ENCODE data around the gene POTEI. TPM values are rescaled to one million over a fixed set of nuclear protein-coding genes. Genes with fewer than 3 reads are reported as not detected.
"Not testable (repeated sequence)": the region's sequence is repeated elsewhere in the genome, so short reads cannot be mapped to it uniquely, and the experiment has no call there.

Gene POTEI
- polyA plus RNA-seq, 3 donors = not detected

DNA sequence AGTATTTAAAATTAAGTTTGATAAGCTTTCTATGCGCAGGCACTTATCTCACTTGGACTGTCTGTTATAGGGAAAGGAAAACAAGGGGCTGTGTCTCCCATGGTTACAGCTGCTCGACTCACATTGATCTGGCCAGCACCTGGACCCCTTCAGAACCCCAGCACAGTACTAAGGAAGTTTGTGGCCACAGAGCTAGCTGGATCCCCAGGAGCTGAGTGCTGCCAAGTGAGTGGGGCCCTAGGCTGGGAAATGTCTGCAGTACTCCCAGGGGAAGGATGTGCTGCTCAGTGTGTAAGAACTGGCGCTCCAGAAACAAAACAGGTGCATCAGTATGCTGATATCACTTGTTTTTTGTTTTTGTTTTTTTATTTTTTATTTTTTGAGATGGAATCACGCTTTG lies 21.1 kb upstream of the POTEI start:
- DNase-seq; H3K27me3 Mint-ChIP-seq (ENCODE audit: low read depth in 3 of 3); H3K9ac ChIP-seq (ENCODE audit: insufficient read depth, low read length, poor library complexity, severe bottlenecking); H2AFZ ChIP-seq (ENCODE audit: insufficient read depth, low read depth, low read length, poor library complexity, severe bottlenecking); H3K4me1 ChIP-seq (ENCODE audit: control insufficient read depth in 1 of 2, insufficient read depth in 2 of 2, low read length in 2 of 2); H3K4me3 Mint-ChIP-seq; H3K4me2 ChIP-seq (replicated peaks; ENCODE audit: extremely low read depth, low read length, poor library complexity, severe bottlenecking); H3K9me3 ChIP-seq (replicated peaks in 1 of 2; ENCODE audit: control insufficient read depth in 1 of 2, insufficient read depth in 1 of 2, low read length in 2 of 2); H3K79me2 ChIP-seq (ENCODE audit: insufficient read depth, low read length); H3K9me3 Mint-ChIP-seq; intact Hi-C loops (cut with micrococcal nuclease); H4K20me1 ChIP-seq (ENCODE audit: insufficient read depth, low read length); H3K27ac Mint-ChIP-seq; H3K36me3 ChIP-seq (replicated peaks in 1 of 2; ENCODE audit: control insufficient read depth in 1 of 2, insufficient read depth in 2 of 2, low read length in 2 of 2); H3K4me3 ChIP-seq (replicated peaks in 1 of 3; ENCODE audit: low read depth in 2 of 3, low read length in 3 of 3); H3K27ac ChIP-seq (ENCODE audit: low read depth in 1 of 2, low read length in 2 of 2); H3K27me3 ChIP-seq (ENCODE audit: control insufficient read depth in 2 of 2, insufficient read depth in 2 of 2, low read length in 2 of 2); H3K36me3 Mint-ChIP-seq; H3K4me1 Mint-ChIP-seq: not testable (repeated sequence)
- WGBS (ENCODE audit: insufficient coverage) = no CpG with 5 or more reads among the region's 4 CpGs

DNA sequence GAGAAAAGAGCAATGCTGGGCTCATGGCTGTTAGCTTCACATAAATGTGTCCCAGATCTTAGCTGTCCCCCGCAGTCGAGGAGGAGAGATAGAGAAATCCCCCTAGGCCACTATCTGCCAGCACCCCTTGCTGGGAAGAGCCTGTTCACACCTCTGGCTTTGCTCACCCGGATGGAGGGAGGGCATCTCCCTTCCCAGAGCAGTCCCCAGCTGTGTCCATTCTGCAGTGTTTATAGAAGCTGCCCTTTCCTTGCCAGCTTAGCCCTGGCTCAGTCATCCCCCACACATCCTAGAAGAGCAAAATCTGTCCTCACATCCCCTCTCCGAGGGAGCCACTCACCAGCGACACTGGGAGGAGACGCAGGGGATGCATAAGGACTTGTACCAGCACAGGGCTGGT lies 20.4 kb upstream of the POTEI start:
- H3K4me2 ChIP-seq (replicated peaks; ENCODE audit: extremely low read depth, low read length, poor library complexity, severe bottlenecking); H3K4me3 ChIP-seq (replicated peaks in 1 of 3; ENCODE audit: low read depth in 2 of 3, low read length in 3 of 3); H2AFZ ChIP-seq (ENCODE audit: insufficient read depth, low read depth, low read length, poor library complexity, severe bottlenecking); DNase-seq; H3K9me3 Mint-ChIP-seq; H3K4me3 Mint-ChIP-seq; H3K9me3 ChIP-seq (replicated peaks in 1 of 2; ENCODE audit: control insufficient read depth in 1 of 2, insufficient read depth in 1 of 2, low read length in 2 of 2); H3K9ac ChIP-seq (ENCODE audit: insufficient read depth, low read length, poor library complexity, severe bottlenecking); H3K27ac ChIP-seq (ENCODE audit: low read depth in 1 of 2, low read length in 2 of 2); H3K4me1 Mint-ChIP-seq; H3K36me3 ChIP-seq (replicated peaks in 1 of 2; ENCODE audit: control insufficient read depth in 1 of 2, insufficient read depth in 2 of 2, low read length in 2 of 2); H3K27me3 Mint-ChIP-seq (ENCODE audit: low read depth in 3 of 3); intact Hi-C loops (cut with micrococcal nuclease); H3K4me1 ChIP-seq (ENCODE audit: control insufficient read depth in 1 of 2, insufficient read depth in 2 of 2, low read length in 2 of 2); H4K20me1 ChIP-seq (ENCODE audit: insufficient read depth, low read length); H3K27me3 ChIP-seq (ENCODE audit: control insufficient read depth in 2 of 2, insufficient read depth in 2 of 2, low read length in 2 of 2); H3K36me3 Mint-ChIP-seq; H3K27ac Mint-ChIP-seq; H3K79me2 ChIP-seq (ENCODE audit: insufficient read depth, low read length): not testable (repeated sequence)
- no CpG with 5 or more reads among the region's 6 CpGs for WGBS (ENCODE audit: insufficient coverage)

DNA sequence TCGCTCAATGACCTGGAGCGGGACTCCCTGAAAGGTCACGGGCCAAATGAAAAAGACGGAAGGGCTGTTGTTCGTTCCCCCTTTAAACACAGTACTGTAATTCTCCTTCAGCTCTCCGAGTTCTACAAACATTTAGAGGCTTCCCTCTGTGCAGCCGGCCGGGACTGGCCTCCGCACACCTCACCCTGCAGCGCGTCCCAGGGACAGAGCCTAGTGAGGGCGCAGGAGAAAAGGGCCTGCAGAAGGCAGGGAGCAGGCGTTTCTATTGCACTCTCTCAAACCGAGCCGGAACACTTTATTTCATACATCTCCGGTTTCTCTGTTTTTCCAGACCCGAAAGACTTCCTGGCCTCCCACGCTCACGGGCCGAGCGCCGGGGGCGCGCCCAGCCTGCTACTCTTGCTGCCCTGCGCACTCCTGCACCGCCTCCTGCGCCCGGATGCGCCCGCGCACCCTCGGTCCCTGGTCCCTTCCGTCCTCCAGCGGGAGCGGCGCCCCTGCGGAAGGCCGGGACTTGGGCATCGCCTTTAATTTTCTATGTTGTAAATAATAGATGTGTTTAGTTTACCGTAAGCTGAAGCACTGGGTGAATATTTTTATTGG lies 18.3 kb upstream of the POTEI start:
- H3K4me2 ChIP-seq (replicated peaks; ENCODE audit: extremely low read depth, low read length, poor library complexity, severe bottlenecking); H3K36me3 ChIP-seq (replicated peaks in 1 of 2; ENCODE audit: control insufficient read depth in 1 of 2, insufficient read depth in 2 of 2, low read length in 2 of 2); H3K79me2 ChIP-seq (ENCODE audit: insufficient read depth, low read length); DNase-seq; H3K9me3 Mint-ChIP-seq; H3K4me3 Mint-ChIP-seq; H3K4me1 Mint-ChIP-seq; H3K27ac ChIP-seq (ENCODE audit: low read depth in 1 of 2, low read length in 2 of 2); H2AFZ ChIP-seq (ENCODE audit: insufficient read depth, low read depth, low read length, poor library complexity, severe bottlenecking); H3K9ac ChIP-seq (ENCODE audit: insufficient read depth, low read length, poor library complexity, severe bottlenecking); H3K4me3 ChIP-seq (replicated peaks in 1 of 3; ENCODE audit: low read depth in 2 of 3, low read length in 3 of 3); H3K9me3 ChIP-seq (replicated peaks in 1 of 2; ENCODE audit: control insufficient read depth in 1 of 2, insufficient read depth in 1 of 2, low read length in 2 of 2); H3K27me3 Mint-ChIP-seq (ENCODE audit: low read depth in 3 of 3); H4K20me1 ChIP-seq (ENCODE audit: insufficient read depth, low read length); H3K27me3 ChIP-seq (ENCODE audit: control insufficient read depth in 2 of 2, insufficient read depth in 2 of 2, low read length in 2 of 2); intact Hi-C loops (cut with micrococcal nuclease); H3K4me1 ChIP-seq (ENCODE audit: control insufficient read depth in 1 of 2, insufficient read depth in 2 of 2, low read length in 2 of 2); H3K36me3 Mint-ChIP-seq; H3K27ac Mint-ChIP-seq: not testable (repeated sequence)
- WGBS (ENCODE audit: insufficient coverage) = no CpG with 5 or more reads among the region's 40 CpGs

DNA sequence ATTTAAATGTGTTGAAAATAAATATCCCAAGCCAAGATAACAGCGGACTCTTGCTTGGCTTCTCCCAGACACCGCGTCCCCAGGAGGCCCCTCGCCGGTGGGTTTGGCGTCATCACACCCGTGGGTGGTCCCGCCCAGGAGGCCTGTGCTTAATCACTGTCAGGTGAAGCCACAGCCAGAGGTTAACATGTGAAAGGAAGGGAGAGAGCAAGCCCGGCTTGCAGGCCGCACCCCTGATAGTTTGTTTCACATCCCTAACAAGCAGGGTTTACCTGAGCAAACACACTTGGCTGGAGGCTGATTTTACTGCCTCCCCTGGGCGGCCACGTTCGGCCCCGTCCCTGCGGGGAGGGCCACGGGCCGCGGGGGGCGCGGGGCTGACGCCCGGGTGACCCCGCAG lies 13.3 kb upstream of the POTEI start:
- H3K4me1 Mint-ChIP-seq; H3K36me3 ChIP-seq (replicated peaks in 1 of 2; ENCODE audit: control insufficient read depth in 1 of 2, insufficient read depth in 2 of 2, low read length in 2 of 2); H3K4me3 Mint-ChIP-seq; DNase-seq; H3K27me3 Mint-ChIP-seq (ENCODE audit: low read depth in 3 of 3); H3K36me3 Mint-ChIP-seq; H3K4me1 ChIP-seq (ENCODE audit: control insufficient read depth in 1 of 2, insufficient read depth in 2 of 2, low read length in 2 of 2); H3K9me3 ChIP-seq (replicated peaks in 1 of 2; ENCODE audit: control insufficient read depth in 1 of 2, insufficient read depth in 1 of 2, low read length in 2 of 2); intact Hi-C loops (cut with micrococcal nuclease); H3K9ac ChIP-seq (ENCODE audit: insufficient read depth, low read length, poor library complexity, severe bottlenecking); H3K4me3 ChIP-seq (replicated peaks in 1 of 3; ENCODE audit: low read depth in 2 of 3, low read length in 3 of 3); H3K27ac Mint-ChIP-seq; H3K9me3 Mint-ChIP-seq; H3K27me3 ChIP-seq (ENCODE audit: control insufficient read depth in 2 of 2, insufficient read depth in 2 of 2, low read length in 2 of 2); H4K20me1 ChIP-seq (ENCODE audit: insufficient read depth, low read length); H2AFZ ChIP-seq (ENCODE audit: insufficient read depth, low read depth, low read length, poor library complexity, severe bottlenecking); H3K27ac ChIP-seq (ENCODE audit: low read depth in 1 of 2, low read length in 2 of 2); H3K79me2 ChIP-seq (ENCODE audit: insufficient read depth, low read length); H3K4me2 ChIP-seq (replicated peaks; ENCODE audit: extremely low read depth, low read length, poor library complexity, severe bottlenecking): not testable (repeated sequence)
- no CpG with 5 or more reads among the region's 23 CpGs for WGBS (ENCODE audit: insufficient coverage)
